Measurements from ENCODE around the gene S100A12. TPM values are rescaled to one million over a fixed set of nuclear protein-coding genes. Genes with fewer than 3 reads are reported as not detected.
A peak's percentile ranks its signal among the peaks of the same experiment; 100 is the strongest.

The S100A12 gene
- polyA plus RNA-seq, 1 donor: 0.36 TPM

DNA sequence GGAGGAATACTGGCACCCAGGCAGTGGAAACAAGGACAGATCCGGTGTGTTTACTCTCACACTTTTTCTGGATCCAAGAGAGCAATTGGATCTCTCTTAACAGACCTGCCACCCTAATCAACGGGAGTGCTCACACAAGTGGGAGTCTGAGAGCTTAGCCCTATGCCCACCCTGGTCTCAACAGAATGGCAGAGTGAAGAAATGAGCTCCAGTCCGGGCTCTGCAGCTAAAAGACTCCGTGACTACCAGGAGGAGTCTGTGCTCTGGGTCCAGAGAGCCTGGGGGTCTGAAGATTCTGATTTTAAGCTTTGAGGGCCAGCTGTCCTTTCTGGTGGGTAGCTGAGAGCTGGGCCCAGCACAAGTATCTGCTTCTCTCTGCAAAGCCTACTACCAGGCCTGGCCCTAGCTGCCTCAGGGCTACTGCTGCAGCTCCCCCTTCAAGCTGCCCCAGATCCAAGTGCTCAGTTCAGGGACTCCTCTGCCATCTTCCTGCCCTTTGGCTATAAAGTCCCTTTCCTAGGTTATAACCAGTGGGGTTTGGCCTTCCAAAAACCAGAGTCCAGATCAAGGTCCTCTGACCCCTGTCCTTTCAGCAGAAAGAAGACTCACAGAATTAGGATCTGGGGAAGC, 13.8 kb downstream of the S100A12 start:
- Histone ChIP-seq H3K4me1 (ENCODE audit: control insufficient read depth, insufficient read depth, low read length) (peaks cover 67% of the 10 kb centered on the region), H3K27ac (ENCODE audit: low read length) (no peak overlapping the region), H3K27me3 (ENCODE audit: control insufficient read depth, insufficient read depth, low read length) (no peaks in the 10 kb centered on the region), H3K4me3 (ENCODE audit: low read length) (no peak overlapping the region), H3K36me3 (ENCODE audit: control insufficient read depth, insufficient read depth, low read length) (no peaks in the 10 kb centered on the region), H3K9me3 (ENCODE audit: control insufficient read depth, low read depth, low read length) (no peaks in the 10 kb centered on the region)
- no peak for DNase-seq
- WGBS (ENCODE audit: insufficient coverage, low lambda C conversion rate): no CpG with 5 or more reads among the region's 4 CpGs

DNA sequence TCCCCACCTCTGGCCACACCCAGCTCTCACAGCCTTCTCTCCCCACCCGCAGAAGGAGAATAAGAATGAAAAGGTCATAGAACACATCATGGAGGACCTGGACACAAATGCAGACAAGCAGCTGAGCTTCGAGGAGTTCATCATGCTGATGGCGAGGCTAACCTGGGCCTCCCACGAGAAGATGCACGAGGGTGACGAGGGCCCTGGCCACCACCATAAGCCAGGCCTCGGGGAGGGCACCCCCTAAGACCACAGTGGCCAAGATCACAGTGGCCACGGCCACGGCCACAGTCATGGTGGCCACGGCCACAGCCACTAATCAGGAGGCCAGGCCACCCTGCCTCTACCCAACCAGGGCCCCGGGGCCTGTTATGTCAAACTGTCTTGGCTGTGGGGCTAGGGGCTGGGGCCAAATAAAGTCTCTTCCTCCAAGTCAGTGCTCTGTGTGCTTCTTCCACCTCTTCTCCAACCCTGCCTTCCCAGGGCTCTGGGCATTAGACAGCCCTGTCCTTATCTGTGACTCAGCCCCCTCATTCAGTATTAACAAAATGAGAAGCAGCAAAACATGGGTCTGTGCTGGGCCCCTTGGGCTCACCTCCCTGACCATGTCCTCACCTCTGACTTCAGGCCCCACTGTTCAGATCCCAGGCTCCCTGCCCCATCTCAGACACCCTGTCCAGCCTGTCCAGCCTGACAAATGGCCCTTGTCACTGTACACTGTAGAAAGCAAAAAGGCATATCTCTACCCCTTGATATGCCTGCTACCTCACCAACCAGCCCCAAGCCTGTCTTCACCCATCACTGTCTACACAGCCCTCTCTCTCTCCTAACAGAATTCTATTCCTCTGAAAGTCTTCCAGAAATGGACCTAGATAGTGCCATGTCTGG, 14.6 kb downstream of the S100A12 start:
- Histone ChIP-seq H3K27ac (ENCODE audit: low read length) (no peak overlapping the region), H3K4me1 (ENCODE audit: control insufficient read depth, insufficient read depth, low read length) (peaks cover 66% of the 10 kb centered on the region), H3K36me3 (ENCODE audit: control insufficient read depth, insufficient read depth, low read length) (no peaks in the 10 kb centered on the region), H3K4me3 (ENCODE audit: low read length) (no peak overlapping the region), H3K9me3 (ENCODE audit: control insufficient read depth, low read depth, low read length) (no peaks in the 10 kb centered on the region), H3K27me3 (ENCODE audit: control insufficient read depth, insufficient read depth, low read length) (no peaks in the 10 kb centered on the region)
- DNase-seq: no peak
- WGBS (ENCODE audit: insufficient coverage, low lambda C conversion rate): no CpG with 5 or more reads among the region's 11 CpGs

DNA sequence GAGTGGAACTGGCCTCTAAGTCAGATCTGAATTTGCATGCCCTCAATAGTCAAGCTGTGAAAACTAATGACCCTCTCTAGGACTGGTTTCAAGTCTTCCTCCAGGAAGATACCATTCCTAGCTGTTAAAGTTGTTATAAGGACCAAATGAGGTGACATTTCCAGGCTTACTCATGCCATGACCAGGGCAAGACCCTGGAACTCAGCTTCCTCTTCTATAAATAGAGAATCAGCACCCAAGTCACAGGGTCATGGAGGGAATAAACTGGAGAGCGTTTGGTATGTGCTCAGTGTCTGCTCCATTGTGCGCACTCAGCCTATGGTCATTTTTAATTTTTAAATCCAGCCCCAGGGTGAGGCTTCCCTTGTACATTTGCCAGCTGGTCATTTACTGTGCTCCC, 15.2 kb downstream of the S100A12 start:
- Histone ChIP-seq H3K36me3 (ENCODE audit: control insufficient read depth, insufficient read depth, low read length) (no peaks in the 10 kb centered on the region), H3K9me3 (ENCODE audit: control insufficient read depth, low read depth, low read length) (peaks cover 3% of the 10 kb centered on the region), H3K27me3 (ENCODE audit: control insufficient read depth, insufficient read depth, low read length) (no peaks in the 10 kb centered on the region), H3K27ac (ENCODE audit: low read length) (no peak overlapping the region), H3K4me3 (ENCODE audit: low read length) (no peak overlapping the region), H3K4me1 (ENCODE audit: control insufficient read depth, insufficient read depth, low read length) (peaks cover 60% of the 10 kb centered on the region)
- WGBS (ENCODE audit: insufficient coverage, low lambda C conversion rate): 100% methylated on average over 1 of the region's 2 CpGs
- DNase-seq: no peak

GRCh38 chr1:153359241-153359640, 16.2 kb downstream of the S100A12 start:
- no CpG with 5 or more reads among the region's 6 CpGs for WGBS (ENCODE audit: insufficient coverage, low lambda C conversion rate)

GRCh38 chr1:153358691-153358975, 16.8 kb downstream of the S100A12 start:
- Histone ChIP-seq H3K9me3 (ENCODE audit: control insufficient read depth, low read depth, low read length) (peaks cover 3% of the 10 kb centered on the region), H3K4me3 (ENCODE audit: low read length) (no peak overlapping the region), H3K4me1 (ENCODE audit: control insufficient read depth, insufficient read depth, low read length) (peaks cover 46% of the 10 kb centered on the region), H3K27ac (ENCODE audit: low read length) (no peak overlapping the region), H3K36me3 (ENCODE audit: control insufficient read depth, insufficient read depth, low read length) (no peaks in the 10 kb centered on the region), H3K27me3 (ENCODE audit: control insufficient read depth, insufficient read depth, low read length) (no peaks in the 10 kb centered on the region)
- DNase-seq: no peak
- no CpG with 5 or more reads among the region's 3 CpGs for WGBS (ENCODE audit: insufficient coverage, low lambda C conversion rate)

More at GRCh38 chr1:153359241-153359640, 16.2 kb downstream of the S100A12 start:
- H3K27me3 ChIP-seq (ENCODE audit: control insufficient read depth, insufficient read depth, low read length): no peaks in the 10 kb centered on the region
- no peak overlapping the region for H3K4me3 ChIP-seq (ENCODE audit: low read length)
- H3K27ac ChIP-seq (ENCODE audit: low read length): no peak overlapping the region
- H3K9me3 ChIP-seq (ENCODE audit: control insufficient read depth, low read depth, low read length): peaks cover 3% of the 10 kb centered on the region
- DNase-seq: no peak
- H3K4me1 ChIP-seq (ENCODE audit: control insufficient read depth, insufficient read depth, low read length): peaks cover 52% of the 10 kb centered on the region
- no peaks in the 10 kb centered on the region for H3K36me3 ChIP-seq (ENCODE audit: control insufficient read depth, insufficient read depth, low read length)

DNA sequence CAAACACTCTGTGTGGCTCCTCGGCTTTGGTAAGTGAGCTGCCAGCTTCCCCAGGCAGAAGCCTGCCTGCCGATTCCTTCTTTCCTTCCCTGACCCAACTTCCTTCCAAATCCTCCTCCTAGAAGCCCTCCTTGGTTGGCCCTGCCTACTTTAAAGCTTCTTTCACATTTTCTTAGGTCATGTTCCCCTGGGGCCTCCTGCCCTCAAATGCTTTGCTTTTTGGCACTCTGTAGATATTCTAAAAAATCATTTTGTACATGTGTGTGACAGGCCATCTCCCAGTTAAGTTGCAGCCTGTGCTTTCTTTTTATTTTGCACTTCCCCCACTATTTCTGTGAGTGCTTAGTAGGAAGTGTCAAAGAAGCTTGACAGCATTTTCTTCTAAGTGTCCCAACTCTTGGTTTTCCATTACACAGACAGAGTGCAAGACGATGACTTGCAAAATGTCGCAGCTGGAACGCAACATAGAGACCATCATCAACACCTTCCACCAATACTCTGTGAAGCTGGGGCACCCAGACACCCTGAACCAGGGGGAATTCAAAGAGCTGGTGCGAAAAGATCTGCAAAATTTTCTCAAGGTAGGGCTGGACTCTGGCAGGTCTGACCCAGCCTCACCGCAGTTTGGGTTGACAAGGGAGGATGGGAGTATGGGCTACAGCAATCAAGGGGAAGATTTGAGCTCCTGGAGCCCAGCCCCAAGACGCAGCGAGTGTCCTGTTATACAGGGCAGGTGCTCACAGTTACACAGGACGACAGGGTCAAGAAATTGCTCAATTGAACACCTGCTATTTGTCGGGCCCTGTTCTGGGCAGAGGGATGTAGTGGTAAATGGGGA, 17.3 kb downstream of the S100A12 start, which contains the start of gene S100A9:
TSS of gene S100A9 (plus strand) at position 2 of the 838 bp plus-strand sequence. CDS start at position 432, 430 bp downstream.
- DNase-seq: no peak
- Histone ChIP-seq H3K4me3 (ENCODE audit: low read length) (no peak within 1 kb of the TSS), H3K4me1 (ENCODE audit: control insufficient read depth, insufficient read depth, low read length) (peaks cover 40% of the 10 kb centered on the region), H3K27me3 (ENCODE audit: control insufficient read depth, insufficient read depth, low read length) (no peaks in the 10 kb centered on the region), H3K27ac (ENCODE audit: low read length) (peak within 1 kb of the TSS; percentile 44), H3K9me3 (ENCODE audit: control insufficient read depth, low read depth, low read length) (peaks cover 3% of the 10 kb centered on the region), H3K36me3 (ENCODE audit: control insufficient read depth, insufficient read depth, low read length) (no peaks in the 10 kb centered on the region)
- WGBS (ENCODE audit: insufficient coverage, low lambda C conversion rate): 67% methylated on average over 1 of the region's 11 CpGs

DNA sequence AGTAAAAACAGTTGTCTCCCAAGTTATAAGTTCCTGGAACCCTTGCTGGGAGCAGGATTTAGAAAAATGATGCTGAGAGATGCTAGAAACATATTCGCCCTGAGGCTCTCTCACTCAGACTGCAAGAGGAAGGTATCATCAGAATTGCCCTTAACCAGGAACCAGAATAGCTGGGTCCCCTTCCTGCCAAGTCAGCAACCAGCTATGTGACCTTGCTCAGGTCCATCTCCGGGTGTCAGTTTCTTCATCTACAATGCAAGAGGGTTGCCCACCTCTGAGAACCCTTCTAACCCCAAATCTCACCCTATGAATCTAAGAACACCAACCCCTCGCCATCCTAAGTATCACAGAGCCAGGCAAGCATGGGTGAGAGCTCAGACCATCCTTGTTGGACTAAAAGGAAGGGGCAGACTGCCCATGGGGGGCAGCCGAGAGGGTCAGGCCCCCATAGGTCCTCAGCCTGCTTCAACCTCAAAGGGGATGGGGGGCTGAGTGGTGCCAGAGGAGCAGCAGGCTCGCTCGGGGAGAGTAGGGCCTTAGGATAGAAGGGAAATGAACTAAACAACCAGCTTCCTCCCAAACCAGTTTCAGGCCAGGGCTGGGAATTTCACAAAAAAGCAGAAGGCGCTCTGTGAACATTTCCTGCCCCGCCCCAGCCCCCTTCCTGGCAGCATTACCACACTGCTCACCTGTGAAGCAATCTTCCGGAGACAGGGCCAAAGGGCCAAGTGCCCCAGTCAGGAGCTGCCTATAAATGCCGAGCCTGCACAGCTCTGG, 18.2 kb downstream of the S100A12 start:
- H3K27me3 ChIP-seq (ENCODE audit: control insufficient read depth, insufficient read depth, low read length): no peaks in the 10 kb centered on the region
- no peak overlapping the region for H3K4me3 ChIP-seq (ENCODE audit: low read length)
- no peaks in the 10 kb centered on the region for H3K36me3 ChIP-seq (ENCODE audit: control insufficient read depth, insufficient read depth, low read length)
- no CpG with 5 or more reads among the region's 10 CpGs for WGBS (ENCODE audit: insufficient coverage, low lambda C conversion rate)
- peaks cover 32% of the 10 kb centered on the region for H3K4me1 ChIP-seq (ENCODE audit: control insufficient read depth, insufficient read depth, low read length)
- peaks cover 3% of the 10 kb centered on the region for H3K9me3 ChIP-seq (ENCODE audit: control insufficient read depth, low read depth, low read length)
- peak; percentile 74 to 85 for DNase-seq
- H3K27ac ChIP-seq (ENCODE audit: low read length): peak overlapping the region; percentile 44

- no CpG with 5 or more reads among the region's 8 CpGs for WGBS (ENCODE audit: insufficient coverage, low lambda C conversion rate)
- no peak overlapping the region for H3K4me3 ChIP-seq (ENCODE audit: low read length)
- no peak overlapping the region for H3K27ac ChIP-seq (ENCODE audit: low read length)
Measured at GRCh38 chr1:153356392-153357075, 18.9 kb downstream of the S100A12 start.

DNA sequence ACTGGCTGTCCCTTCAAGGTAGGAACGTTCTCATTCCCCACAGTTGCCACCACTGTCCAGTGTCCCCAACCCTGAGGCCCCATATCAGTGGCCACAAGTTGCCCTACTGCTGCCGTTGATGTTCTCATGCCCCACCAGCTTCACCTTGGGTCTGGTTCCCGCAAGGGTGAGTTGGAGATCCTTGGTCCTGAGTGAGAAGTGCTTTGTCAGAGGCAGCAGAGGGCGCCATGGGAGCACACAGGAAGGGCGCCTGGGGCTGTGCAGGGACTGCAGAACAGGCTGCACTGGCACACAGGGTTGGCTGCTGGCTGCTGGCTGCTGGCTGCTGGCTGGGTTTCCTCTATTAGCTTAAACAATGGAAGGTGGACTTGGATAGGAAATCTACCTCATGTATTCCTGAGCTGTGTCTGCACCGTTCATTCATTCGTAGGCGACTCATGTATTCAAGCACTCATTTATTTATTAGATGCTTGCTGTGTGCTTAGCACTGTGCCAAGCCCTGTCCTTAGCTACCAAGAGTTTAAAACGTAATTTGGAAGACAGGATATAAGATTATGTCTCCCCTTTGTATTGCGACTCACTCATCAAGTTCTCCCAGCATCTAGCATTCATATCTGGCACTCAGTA, 19.9 kb downstream of the S100A12 start:
- H3K4me1 ChIP-seq (ENCODE audit: control insufficient read depth, insufficient read depth, low read length): peaks cover 23% of the 10 kb centered on the region
- no peaks in the 10 kb centered on the region for H3K36me3 ChIP-seq (ENCODE audit: control insufficient read depth, insufficient read depth, low read length)
- peaks cover 3% of the 10 kb centered on the region for H3K27me3 ChIP-seq (ENCODE audit: control insufficient read depth, insufficient read depth, low read length)
- H3K9me3 ChIP-seq (ENCODE audit: control insufficient read depth, low read depth, low read length): peaks cover 3% of the 10 kb centered on the region
- WGBS (ENCODE audit: insufficient coverage, low lambda C conversion rate): 80% methylated on average over 1 of the region's 10 CpGs
- no peak overlapping the region for H3K27ac ChIP-seq (ENCODE audit: low read length)
- H3K4me3 ChIP-seq (ENCODE audit: low read length): no peak overlapping the region
- peak; percentile 51 to 58 for DNase-seq

More at GRCh38 chr1:153356392-153357075, 18.9 kb downstream of the S100A12 start:
- no peak for DNase-seq
- Histone ChIP-seq H3K4me1 (ENCODE audit: control insufficient read depth, insufficient read depth, low read length) (peaks cover 29% of the 10 kb centered on the region), H3K9me3 (ENCODE audit: control insufficient read depth, low read depth, low read length) (peaks cover 3% of the 10 kb centered on the region), H3K36me3 (ENCODE audit: control insufficient read depth, insufficient read depth, low read length) (no peaks in the 10 kb centered on the region), H3K27me3 (ENCODE audit: control insufficient read depth, insufficient read depth, low read length) (no peaks in the 10 kb centered on the region)

Data from large intestine (tissue), 3 donors.